SH-SY5Y (cell line): ENCODE data around the gene SELENON.

Experiments
- GATA2 ChIP-seq: IDR thresholded peaks from 2 replicates; pipeline ENCODE4 v1.6.1; 2011; ENCODE audit warnings: mild to moderate bottlenecking, low read depth, low read length
- GATA3 ChIP-seq: IDR thresholded peaks from 2 replicates; pipeline ENCODE4 v1.6.1; 2011; ENCODE audit warnings: low read depth, mild to moderate bottlenecking, low read length, moderate library complexity

GRCh38 chr1:25836695-25837094, 36.7 kb downstream of the SELENON start:
- TF ChIP-seq GATA2 (no peak), GATA3 (no peak)
